NAMALWA (cell line): ENCODE measurements around the gene OXA1L.
"Not testable (repeated sequence)": the region's sequence is repeated elsewhere in the genome, so short reads cannot be mapped to it uniquely, and the experiment has no call there.

Source experiments
- DNase-seq: peaks from one replicate; pipeline ENCODE4 v3.0.0-alpha.2; 2015; ENCODE audit warnings: low spot score

OXA1L gene

GRCh38 chr14:22766457-22767322, at the start of gene OXA1L:
OXA1L (plus strand) TSS chr14:22766688; CDS start chr14:22766702, 14 bp downstream.
- DNase-seq: peak; percentile 99

- DNase-seq: no peak
These were observed 48.4 kb upstream of the OXA1L start for GRCh38 chr14:22718091-22718490.

- no peak for DNase-seq
These were observed 45.3 kb upstream of the OXA1L start for GRCh38 chr14:22721213-22721612.

- no peak for DNase-seq
These were observed 42.7 kb upstream of the OXA1L start for GRCh38 chr14:22723815-22724214.

GRCh38 chr14:22724847-22725246, 41.6 kb upstream of the OXA1L start:
- not testable (repeated sequence) for DNase-seq

GRCh38 chr14:22725374-22725773, 41.1 kb upstream of the OXA1L start:
- not testable (repeated sequence) for DNase-seq

- no peak for DNase-seq
These were observed 40.5 kb upstream of the OXA1L start for GRCh38 chr14:22726012-22726411.

- DNase-seq: not testable (repeated sequence)
These were observed 34.4 kb upstream of the OXA1L start for GRCh38 chr14:22732062-22732461.

GRCh38 chr14:22733829-22734228, 32.7 kb upstream of the OXA1L start:
- DNase-seq: no peak

GRCh38 chr14:22735096-22735495, 31.4 kb upstream of the OXA1L start:
- DNase-seq: no peak

- DNase-seq: not testable (repeated sequence)
These were observed 30.1 kb upstream of the OXA1L start for GRCh38 chr14:22736384-22736783.

- no peak for DNase-seq
These were observed 29.4 kb upstream of the OXA1L start for GRCh38 chr14:22737052-22737451.

GRCh38 chr14:22739423-22739822, 27.1 kb upstream of the OXA1L start:
- no peak for DNase-seq

- DNase-seq: no peak
These were observed 26.5 kb upstream of the OXA1L start for GRCh38 chr14:22740020-22740419.

GRCh38 chr14:22747769-22748168, 18.7 kb upstream of the OXA1L start:
- DNase-seq: no peak

- DNase-seq: no peak
These were observed 18.3 kb upstream of the OXA1L start for GRCh38 chr14:22748206-22748605.

- peak; percentile 47 for DNase-seq
These were observed 17.8 kb upstream of the OXA1L start for GRCh38 chr14:22748631-22749068.

- DNase-seq: no peak
These were observed 14.1 kb upstream of the OXA1L start for GRCh38 chr14:22752422-22752821.

GRCh38 chr14:22753586-22753985, 12.9 kb upstream of the OXA1L start:
- DNase-seq: no peak

- not testable (repeated sequence) for DNase-seq
These were observed 8.4 kb upstream of the OXA1L start for GRCh38 chr14:22757972-22758650.

- no peak for DNase-seq
These were observed 4.8 kb upstream of the OXA1L start for GRCh38 chr14:22761734-22762133.

- DNase-seq: no peak
These were observed 2.1 kb upstream of the OXA1L start for GRCh38 chr14:22764382-22764781.

- no peak for DNase-seq
These were observed 768 bp downstream of the OXA1L start for GRCh38 chr14:22767323-22767589.

- no peak for DNase-seq
These were observed 2.5 kb downstream of the OXA1L start for GRCh38 chr14:22768947-22769346.
